SU-DHL-6 (cell line): Measurements from ENCODE around the gene ZCCHC3.

Experiments
- H2AFZ ChIP-seq: fragments of 200-600 bp; sonication (generic); 2 replicates; pipeline ENCODE4 v1.6.1; 2014; ENCODE audit warnings: low read depth, mild to moderate bottlenecking, moderate library complexity, mixed read lengths, antibody characterized with exemption, low read length; ENCODE audit not compliant: severe bottlenecking
- H3F3A ChIP-seq: fragments of 200-600 bp; shearing (Covaris generic); 2 replicates; pipeline ENCODE4 v1.6.0; 2016; ENCODE audit warnings: antibody characterized with exemption, mild to moderate bottlenecking; ENCODE audit not compliant: insufficient read depth
- H3K27ac ChIP-seq: fragments of 200-600 bp; sonication (generic); 2 replicates; pipeline ENCODE4 v1.5.1; 2016; ENCODE audit warnings: low read depth, mild to moderate bottlenecking, low read length, moderate library complexity, mixed read lengths
- H3K27me3 ChIP-seq: fragments of 200-600 bp; sonication (generic), shearing (Covaris generic); 2 replicates; pipeline ENCODE4 v1.6.0; 2014; ENCODE audit warnings: mild to moderate bottlenecking, low read length
- H3K36me3 ChIP-seq: fragments of 200-600 bp; sonication (generic); 2 replicates; pipeline ENCODE4 v1.6.1; 2014; ENCODE audit warnings: mild to moderate bottlenecking, low read length, mixed read lengths
- H3K4me2 ChIP-seq: fragments of 300-600, 200-600 bp; shearing (Covaris generic), sonication (generic); 2 replicates; pipeline ENCODE4 v1.6.0; 2014; ENCODE audit warnings: low read length, low read depth, mild to moderate bottlenecking; ENCODE audit not compliant: poor library complexity, severe bottlenecking
- H3K4me3 ChIP-seq: fragments of 200-600 bp; sonication (generic); 2 replicates; pipeline ENCODE4 v1.5.1; 2014; ENCODE audit warnings: antibody characterized with exemption, low read length, mild to moderate bottlenecking, mixed read lengths; ENCODE audit not compliant: insufficient read depth, poor library complexity, severe bottlenecking
- H3K79me2 ChIP-seq: fragments of 200-600 bp; sonication (generic); 2 replicates; pipeline ENCODE4 v1.6.1; 2014; ENCODE audit warnings: mild to moderate bottlenecking, low read length, moderate library complexity; ENCODE audit not compliant: insufficient read depth
- H3K9ac ChIP-seq: fragments of 200-600 bp; sonication (generic); 2 replicates; pipeline ENCODE4 v1.7.0; 2014; ENCODE audit warnings: mild to moderate bottlenecking, low read length
- H3K9me2 ChIP-seq: fragments of 200-600 bp; sonication (generic); replicated peaks from 2 replicates; pipeline ENCODE4 v1.6.1; 2014; ENCODE audit warnings: low read length; ENCODE audit not compliant: insufficient read depth
- H3K9me3 ChIP-seq: fragments of 200-600 bp; sonication (generic); 2 replicates; pipeline ENCODE4 v1.6.1; 2014; ENCODE audit warnings: low read length, mixed read lengths; ENCODE audit not compliant: insufficient read depth
- H4K20me1 ChIP-seq: fragments of 200-600 bp; sonication (generic); 2 replicates; pipeline ENCODE4 v1.6.1; 2014; ENCODE audit warnings: low read depth, mild to moderate bottlenecking, antibody characterized with exemption, low read length, moderate library complexity, mixed read lengths
- CTCF ChIP-seq: fragments of 200-600 bp; sonication (generic); IDR thresholded peaks from one replicate; pipeline ENCODE4 v1.5.1; 2017; ENCODE audit warnings: antibody characterized with exemption, mild to moderate bottlenecking, low read length, moderate library complexity; ENCODE audit not compliant: insufficient read depth, poor library complexity, severe bottlenecking
- EZH2phosphoT487 ChIP-seq: fragments of 200-600 bp; sonication (generic), shearing (Covaris generic); conservative IDR thresholded peaks from 2 replicates; pipeline ENCODE4 v1.6.1; 2018; ENCODE audit warnings: mild to moderate bottlenecking, antibody characterized with exemption, low read length, moderate library complexity, mixed read lengths

Gene ZCCHC3

GRCh38 chr20:288956-289692 is 8.2 kb upstream of the ZCCHC3 start:
- H3K9me2 ChIP-seq, result no peaks in the 10 kb centered on the region
- no peaks in the 10 kb centered on the region for H3K9me3 ChIP-seq
- peak overlapping the region; percentile 67 for H3K4me2 ChIP-seq
- peak overlapping the region; percentile 97 for H2AFZ ChIP-seq
- H3K27me3 ChIP-seq, result no peaks in the 10 kb centered on the region
- H3K36me3 ChIP-seq, result no peaks in the 10 kb centered on the region
- H3F3A ChIP-seq, result no peaks in the 10 kb centered on the region
- no peaks in the 10 kb centered on the region for H3K79me2 ChIP-seq
- H3K4me3 ChIP-seq, result peak overlapping the region; percentile 82
- no peak overlapping the region for H3K27ac ChIP-seq
- H3K9ac ChIP-seq, result peak overlapping the region; percentile 87
- TF ChIP-seq EZH2phosphoT487 (no peak), CTCF (no peak)
- no peaks in the 10 kb centered on the region for H4K20me1 ChIP-seq

GRCh38 chr20:289693-290083 is 7.7 kb upstream of the ZCCHC3 start:
- H3K36me3 ChIP-seq, result no peaks in the 10 kb centered on the region
- peak overlapping the region; percentile 67 for H3K4me2 ChIP-seq
- peak overlapping the region; percentile 82 for H3K4me3 ChIP-seq
- no peaks in the 10 kb centered on the region for H3K9me2 ChIP-seq
- peak overlapping the region; percentile 97 for H2AFZ ChIP-seq
- H3K9ac ChIP-seq, result peak overlapping the region; percentile 87
- no peaks in the 10 kb centered on the region for H4K20me1 ChIP-seq
- H3K79me2 ChIP-seq, result no peaks in the 10 kb centered on the region
- no peaks in the 10 kb centered on the region for H3K27me3 ChIP-seq
- H3K9me3 ChIP-seq, result no peaks in the 10 kb centered on the region
- H3K27ac ChIP-seq, result no peak overlapping the region
- H3F3A ChIP-seq, result no peaks in the 10 kb centered on the region
- TF ChIP-seq EZH2phosphoT487 (no peak), CTCF (no peak)

DNA sequence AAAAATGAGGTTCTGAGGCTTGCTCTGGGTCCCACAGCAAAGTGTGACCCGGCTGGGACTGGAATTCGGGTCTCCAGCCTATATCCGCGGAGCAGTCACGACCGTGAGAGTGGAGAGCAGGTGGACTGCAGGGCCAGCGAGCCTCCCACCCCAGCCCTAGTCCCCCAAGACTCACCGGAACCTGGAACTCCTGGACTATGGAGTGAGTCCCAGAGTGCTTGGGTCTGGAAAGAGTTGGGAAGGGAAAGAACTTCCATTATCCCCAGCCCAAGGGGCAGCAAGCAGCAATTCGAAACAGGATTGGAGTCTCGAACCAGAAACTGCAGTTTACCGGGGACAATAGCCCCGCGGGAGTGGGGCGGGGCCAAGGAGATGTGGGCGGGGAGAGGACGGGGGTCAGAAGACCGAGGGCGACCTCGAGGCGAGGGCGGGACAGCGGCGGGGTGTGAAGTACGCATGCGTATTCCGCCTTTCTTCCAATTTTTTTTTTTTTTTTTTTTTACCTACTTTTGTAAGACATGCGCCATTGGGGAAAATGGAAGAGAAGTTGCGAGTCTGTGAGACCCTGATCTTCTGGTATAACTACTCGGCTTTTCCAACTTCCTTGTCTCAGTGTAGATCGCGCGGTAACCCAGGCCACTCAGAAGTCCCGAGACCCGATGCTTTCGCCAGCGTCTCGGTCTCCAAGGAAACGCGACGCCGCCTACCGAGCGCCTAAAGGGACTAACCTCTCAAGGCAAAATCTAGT is 7.1 kb upstream of the ZCCHC3 start, which contains the start of gene C20orf96:
C20orf96 (minus strand) TSS at position 667 of the 748 bp plus-strand sequence; CDS start at position 527, 140 bp downstream.
- H3K36me3 ChIP-seq, result no peaks in the 10 kb centered on the region
- H3K27ac ChIP-seq, result no peak within 1 kb of the TSS
- TF ChIP-seq EZH2phosphoT487, result no peak
- TF ChIP-seq CTCF, result no peak

More for the DNA sequence above, 7.1 kb upstream of the ZCCHC3 start, which contains the start of gene C20orf96:
- H3K9ac ChIP-seq, result peak within 1 kb of the TSS; percentile 87
- H3K9me2 ChIP-seq, result no peaks in the 10 kb centered on the region
- H4K20me1 ChIP-seq, result no peaks in the 10 kb centered on the region
- no peaks in the 10 kb centered on the region for H3F3A ChIP-seq
- peak within 1 kb of the TSS; percentile 82 for H3K4me3 ChIP-seq
- H2AFZ ChIP-seq, result peak within 1 kb of the TSS; percentile 97
- no peaks in the 10 kb centered on the region for H3K79me2 ChIP-seq
- no peaks in the 10 kb centered on the region for H3K9me3 ChIP-seq
- peak within 1 kb of the TSS; percentile 67 for H3K4me2 ChIP-seq
- no peaks in the 10 kb centered on the region for H3K27me3 ChIP-seq
